Right lung (tissue), 5 donors: ENCODE measurements around the gene SLC16A8. TPM values are rescaled to one million over a fixed set of nuclear protein-coding genes. Genes with fewer than 3 reads are reported as not detected.
"Not testable (repeated sequence)": the region's sequence is repeated elsewhere in the genome, so short reads cannot be mapped to it uniquely, and the experiment has no call there.

Experiments used
- DNase-seq, 2 donors: peaks; one replicate each; pipeline ENCODE4 v3.0.0-alpha.2; 2013
- polyA plus RNA-seq, 5 donors: library from polyadenylated mRNA; unstranded; fragments of 120-200 nt; gene quantifications; one replicate each; pipeline versions ENCODE4 v1.2.1 to v1.2.3, GENCODE V29; 2013; ENCODE audit warnings: inconsistent platforms in 1 of 5, low replicate concordance in 1 of 5; ENCODE audit not compliant: insufficient read length in 5 of 5, insufficient read depth in 1 of 5

SLC16A8 gene
- polyA plus RNA-seq, 5 donors = 0.84 to 1.7 (median 1.2) TPM

DNA sequence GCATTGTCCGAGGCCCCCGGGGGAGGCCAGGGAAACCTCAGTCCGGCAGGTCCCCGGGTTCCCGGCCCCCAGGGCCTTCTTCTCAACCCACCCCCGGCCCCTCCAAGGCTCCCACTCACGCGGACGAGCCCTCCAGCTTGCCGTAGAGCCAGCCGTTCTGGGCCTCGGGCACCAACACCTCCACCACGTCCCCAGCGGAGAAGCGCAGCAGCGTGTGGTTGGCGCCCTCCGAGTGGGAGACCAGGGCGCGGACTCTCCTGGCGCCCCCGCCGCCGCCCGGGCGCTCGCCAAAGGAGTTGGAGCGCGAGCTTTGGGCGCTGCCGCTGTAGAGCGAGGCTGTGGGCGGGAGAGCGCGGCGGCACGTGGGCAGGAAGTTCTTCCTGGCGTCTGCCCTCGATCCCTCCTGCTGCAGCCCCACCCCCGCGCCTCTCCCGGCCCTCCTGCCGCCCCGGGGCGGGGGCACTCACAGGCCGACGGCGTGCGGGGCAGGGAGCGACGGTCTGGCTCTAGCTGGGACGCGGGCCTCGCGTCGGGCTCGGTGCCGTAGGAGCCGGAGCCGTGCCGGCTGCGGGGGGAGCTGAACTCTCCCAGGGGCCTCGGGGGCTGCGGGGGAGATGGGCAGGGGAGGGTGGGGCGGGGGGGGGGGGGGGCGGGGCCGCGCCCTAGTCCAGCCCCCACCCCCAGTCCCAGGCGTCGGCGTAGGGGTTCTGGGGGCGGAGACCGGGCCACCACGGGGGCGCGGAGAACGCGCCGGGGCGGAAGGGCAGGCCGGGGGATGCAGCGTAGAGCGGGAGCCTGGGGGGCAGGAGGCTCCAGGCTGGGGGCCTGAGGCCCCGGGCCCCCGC lies 4.9 kb upstream of the SLC16A8 start:
- DNase-seq = no peak

GRCh38 chr22:38087855-38088254 lies 3.9 kb upstream of the SLC16A8 start:
- DNase-seq = no peak

GRCh38 chr22:38086942-38087341 lies 3.0 kb upstream of the SLC16A8 start:
- DNase-seq = no peak

DNA sequence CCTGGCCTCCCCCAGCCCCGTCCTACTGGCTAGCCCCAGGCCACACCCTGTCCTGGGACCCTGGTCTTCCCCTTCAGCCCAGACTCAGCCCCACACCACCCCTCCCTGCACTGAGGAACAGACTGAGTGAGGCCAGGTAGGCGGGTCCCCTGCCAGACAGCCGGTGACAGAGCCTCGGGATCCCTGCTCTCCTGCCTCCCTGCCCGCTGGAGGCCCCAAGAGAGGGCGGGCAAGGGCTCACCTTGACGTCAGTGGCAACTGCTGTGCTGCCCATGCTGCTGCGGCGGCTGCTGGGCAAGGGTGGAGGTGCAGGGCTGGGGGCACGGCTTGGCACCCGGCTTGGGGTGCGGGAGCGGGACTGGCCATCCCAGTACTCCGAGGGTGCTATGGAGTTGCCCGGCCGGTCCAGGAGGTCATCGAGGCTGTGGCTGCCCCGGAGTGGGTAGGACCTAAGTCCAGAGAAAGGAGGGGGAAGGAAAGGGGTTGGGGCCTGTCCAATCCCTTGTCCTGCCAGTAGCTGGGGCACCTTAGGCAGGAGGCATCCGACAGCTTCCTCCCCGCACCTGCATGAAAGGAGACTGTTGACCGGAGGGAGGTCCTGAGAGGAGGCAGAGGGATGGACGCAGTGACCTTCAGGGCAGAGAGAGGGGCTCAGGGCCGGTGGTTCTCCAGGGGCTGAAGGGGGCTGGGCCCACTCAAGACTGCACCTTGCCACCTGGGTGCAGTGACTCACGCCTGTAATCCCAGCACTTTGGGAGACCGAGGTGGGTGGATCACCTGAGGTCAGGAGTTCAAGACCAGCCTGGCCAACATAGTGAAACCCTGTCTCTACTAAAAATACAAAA lies 2.2 kb upstream of the SLC16A8 start:
- DNase-seq = no peak

GRCh38 chr22:38085501-38085900 lies 1.5 kb upstream of the SLC16A8 start:
- no peak for DNase-seq

- no peak for DNase-seq
These were observed 1.1 kb upstream of the SLC16A8 start for GRCh38 chr22:38085056-38085455.

GRCh38 chr22:38082986-38083710 lies 836 bp downstream of the SLC16A8 start:
- no peak for DNase-seq

GRCh38 chr22:38081941-38082828 lies 1.8 kb downstream of the SLC16A8 start:
- DNase-seq = no peak

DNA sequence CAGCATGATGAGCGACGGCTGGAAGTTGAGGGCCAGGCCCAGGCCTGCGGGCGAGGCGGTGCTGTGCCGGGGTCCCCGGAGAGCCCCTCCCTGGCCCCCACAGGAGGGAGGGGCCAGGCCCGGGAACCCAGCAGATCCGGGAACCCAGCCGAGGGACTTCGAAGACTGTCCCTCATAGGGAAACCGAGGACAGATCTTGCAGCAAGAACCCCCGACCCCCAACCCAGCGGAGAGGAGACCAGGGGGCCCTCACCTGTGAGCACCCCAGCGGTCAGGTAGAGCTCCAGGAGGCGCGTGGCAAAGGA lies 2.4 kb downstream of the SLC16A8 start:
- DNase-seq = no peak

DNA sequence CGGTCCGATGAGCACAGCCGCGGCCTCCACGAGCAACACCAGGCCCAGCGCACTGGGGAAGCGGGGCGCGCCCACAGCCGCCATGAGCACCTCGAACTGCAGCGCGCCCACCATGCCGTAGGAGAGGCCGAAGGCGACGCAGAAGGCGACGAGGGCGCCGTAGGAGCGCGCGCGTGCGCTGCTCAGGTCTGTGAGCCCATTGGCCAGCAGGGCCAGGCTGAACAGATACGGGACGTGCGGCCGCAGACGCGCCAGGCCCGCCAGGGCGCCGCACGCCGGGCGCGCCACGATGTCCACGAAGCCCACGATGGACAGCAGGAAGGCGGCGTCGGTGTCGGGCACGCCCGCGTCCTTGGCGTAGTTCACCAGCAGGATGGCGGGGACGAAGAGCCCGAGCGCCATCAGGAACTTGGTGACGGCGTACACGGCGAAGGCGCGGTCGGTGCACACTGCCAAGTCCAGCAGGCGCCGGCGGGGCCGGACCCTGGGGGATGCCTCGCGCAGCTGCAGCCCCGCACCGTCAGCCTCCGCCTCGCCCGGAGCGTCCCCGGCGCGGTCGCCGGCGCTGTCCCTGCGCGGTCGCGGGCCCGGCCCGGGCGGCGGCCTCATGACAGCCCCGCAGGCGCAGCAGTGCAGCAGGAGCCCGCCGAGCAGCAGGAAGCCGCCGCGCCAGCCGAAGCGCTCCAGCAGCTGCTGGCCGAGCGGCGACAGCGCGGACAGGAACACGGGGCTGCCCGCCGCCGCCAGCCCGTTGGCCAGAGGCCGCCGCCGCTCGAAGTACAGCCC lies 2.9 kb downstream of the SLC16A8 start:
- DNase-seq = no peak

DNA sequence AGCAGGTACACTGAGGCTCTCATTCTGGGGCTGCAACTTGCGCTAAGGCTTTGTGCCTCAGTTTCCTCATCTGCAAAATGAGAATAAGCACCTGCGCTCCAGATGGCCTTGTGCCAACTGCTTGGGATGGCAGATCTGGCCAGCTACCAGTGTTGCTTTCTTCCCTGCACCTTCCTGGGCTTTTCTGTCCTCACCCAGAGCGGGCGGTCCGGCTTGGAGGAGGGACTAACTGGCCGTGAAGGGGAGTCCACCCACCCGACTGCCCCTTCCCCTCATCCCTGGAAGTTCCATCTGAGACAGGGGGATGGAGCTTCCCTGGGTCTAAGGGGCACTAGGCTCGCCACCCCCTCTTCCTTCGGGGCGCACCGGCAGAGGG lies 3.5 kb downstream of the SLC16A8 start:
- no peak for DNase-seq

DNA sequence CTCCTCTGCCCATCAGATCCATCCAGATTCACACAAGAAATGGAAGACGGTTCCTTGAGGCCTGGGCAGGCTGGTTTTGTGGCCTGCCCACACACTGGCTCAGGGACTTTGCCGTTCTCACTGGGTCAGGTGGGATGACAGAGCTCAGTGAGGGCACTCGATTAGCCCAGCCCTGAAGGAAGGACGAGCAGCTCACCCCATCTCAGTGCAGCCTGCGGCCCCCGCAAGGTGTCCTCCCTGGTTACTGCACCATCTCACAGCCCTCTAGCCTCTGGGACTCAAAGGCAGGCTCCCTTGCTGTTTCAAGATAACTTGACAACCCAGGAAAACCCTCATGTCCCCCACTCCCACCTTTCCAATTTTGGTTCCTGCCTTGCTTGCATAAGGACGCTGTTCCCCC lies 4.2 kb downstream of the SLC16A8 start:
- no peak for DNase-seq

DNA sequence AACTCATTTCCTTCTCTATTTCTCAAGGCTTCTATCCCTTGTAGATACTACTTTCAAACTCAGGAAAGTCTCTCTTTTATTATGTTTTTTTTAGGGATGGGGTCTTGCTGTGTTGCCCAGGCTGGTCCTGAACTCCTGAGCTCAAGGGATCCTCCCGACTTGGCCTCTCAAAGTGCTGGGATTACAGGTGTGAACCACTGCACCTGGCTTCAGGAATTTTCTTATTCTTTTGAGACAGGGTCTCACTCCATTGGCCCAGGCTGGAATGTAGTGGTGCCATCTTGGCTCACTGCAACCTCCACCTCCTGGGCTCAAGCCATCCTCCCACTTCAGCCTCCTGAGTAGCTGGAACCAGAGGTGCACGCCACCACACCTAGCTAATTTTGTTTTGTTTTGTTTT lies 4.8 kb downstream of the SLC16A8 start:
- DNase-seq = not testable (repeated sequence)

DNA sequence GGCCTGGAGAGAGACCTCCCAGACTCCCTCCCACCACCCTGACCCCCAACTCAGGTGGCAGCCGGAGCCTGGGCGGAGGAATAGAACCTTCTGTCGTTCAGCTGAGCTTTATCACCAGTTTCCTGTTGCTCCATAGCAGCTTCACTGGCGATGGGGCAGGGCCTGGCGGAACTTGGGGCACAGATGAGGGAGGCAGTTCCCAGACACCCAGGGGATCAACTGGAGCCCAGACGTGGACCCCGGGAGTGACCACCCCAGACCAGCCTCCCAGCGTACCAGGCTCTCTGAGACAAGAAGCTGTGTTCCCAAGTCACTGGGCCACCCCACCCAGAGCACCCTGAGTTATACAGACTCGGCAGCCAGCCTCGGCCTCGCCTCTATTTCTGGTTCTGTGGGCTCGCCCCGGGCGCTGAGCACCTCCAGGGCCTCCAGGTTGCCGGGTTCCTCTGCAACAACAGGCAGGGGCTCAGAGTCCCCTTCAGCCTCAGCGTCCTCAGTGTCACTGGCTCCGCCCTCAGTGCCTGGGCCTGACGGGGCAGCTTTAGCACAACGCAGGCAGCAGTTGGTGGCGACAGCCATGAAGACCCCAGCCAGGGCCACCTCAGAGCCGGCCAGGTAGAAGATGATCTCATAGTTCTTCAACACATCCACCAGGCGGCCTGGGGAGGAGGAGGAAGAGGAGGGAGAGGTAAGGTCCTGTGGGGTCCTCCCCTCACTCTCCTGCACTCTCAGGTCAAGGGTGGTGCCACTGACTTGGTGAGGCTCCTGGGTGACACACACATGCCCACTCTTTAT lies 5.7 kb downstream of the SLC16A8 start:
- no peak for DNase-seq

DNA sequence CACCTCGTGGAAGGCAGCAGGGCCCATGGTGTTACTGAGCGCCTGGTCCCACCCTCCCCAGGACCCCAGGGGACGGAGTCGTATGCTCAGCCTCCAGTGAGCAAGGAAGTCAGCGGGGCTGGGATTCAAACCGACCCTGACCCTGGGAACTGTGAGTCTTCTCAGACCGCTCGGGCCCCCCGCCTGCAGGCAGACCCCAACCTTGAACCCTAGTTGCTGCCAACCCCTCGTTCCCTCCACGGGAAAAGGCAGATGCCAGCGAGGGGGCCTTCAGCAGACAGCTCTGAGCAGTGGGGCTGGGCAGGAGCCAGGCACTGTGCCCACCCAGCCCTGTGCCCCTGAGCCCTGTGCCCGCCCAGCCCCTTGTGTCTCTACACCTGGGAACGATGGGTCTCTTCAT lies 6.4 kb downstream of the SLC16A8 start:
- DNase-seq = no peak

DNA sequence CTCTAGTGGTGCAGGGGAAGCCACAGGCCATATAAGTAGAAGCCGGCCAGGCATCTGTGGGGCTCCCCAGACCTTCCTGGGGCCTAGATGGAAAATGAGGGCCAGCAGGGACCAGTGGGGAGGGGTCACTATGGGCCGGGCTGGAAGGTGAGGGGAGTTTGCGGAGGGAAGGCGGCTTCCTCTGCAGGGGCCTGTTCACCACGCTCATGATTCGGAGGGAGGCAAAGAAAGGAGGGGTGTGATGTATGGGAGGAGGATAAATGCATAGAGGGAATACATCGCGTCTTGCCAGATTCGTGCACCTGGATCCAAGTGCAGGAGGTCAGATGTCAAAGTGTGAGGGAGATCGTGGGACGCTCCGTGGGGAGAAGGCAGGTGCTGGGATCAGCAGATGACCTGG lies 6.9 kb downstream of the SLC16A8 start:
- no peak for DNase-seq

DNA sequence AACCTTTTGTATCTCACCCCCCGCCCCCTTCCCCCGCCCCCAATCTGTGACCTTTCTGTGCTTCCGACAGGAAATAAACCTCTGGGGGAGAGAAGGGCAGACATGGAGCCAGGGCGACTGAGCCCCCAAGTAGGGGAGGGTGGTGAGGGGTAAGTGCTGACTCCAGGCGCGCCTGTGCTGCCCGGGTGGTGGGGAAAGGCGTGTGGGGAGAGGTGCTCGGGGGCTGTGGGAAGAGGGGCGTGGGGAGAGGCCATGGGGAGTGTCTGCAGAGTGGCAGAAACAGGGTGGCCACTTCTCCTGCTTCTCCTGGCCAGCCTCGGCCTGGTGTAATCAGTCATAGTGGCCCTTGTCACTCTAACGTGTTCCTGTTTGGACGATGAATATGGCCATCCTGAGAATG lies 8.0 kb downstream of the SLC16A8 start:
- no peak for DNase-seq

GRCh38 chr22:38075105-38075825 lies 8.7 kb downstream of the SLC16A8 start:
- DNase-seq = no peak
